SK-N-MC (cell line): ENCODE measurements around the gene TDRD12.
"Not testable (repeated sequence)": the region's sequence is repeated elsewhere in the genome, so short reads cannot be mapped to it uniquely, and the experiment has no call there.

ENCODE experiments used
- FOXP2 ChIP-seq: optimal IDR thresholded peaks from 2 replicates; pipeline ENCODE3; 2011; ENCODE audit warnings: mild to moderate bottlenecking, moderate library complexity; ENCODE audit not compliant: insufficient read depth; ENCODE audit errors: extremely low read length, control extremely low read depth
- POLR2AphosphoS5 ChIP-seq: IDR thresholded peaks from 2 replicates; pipeline ENCODE4 v1.6.1; 2012; ENCODE audit warnings: mild to moderate bottlenecking, low read depth, low read length, borderline replicate concordance

DNA sequence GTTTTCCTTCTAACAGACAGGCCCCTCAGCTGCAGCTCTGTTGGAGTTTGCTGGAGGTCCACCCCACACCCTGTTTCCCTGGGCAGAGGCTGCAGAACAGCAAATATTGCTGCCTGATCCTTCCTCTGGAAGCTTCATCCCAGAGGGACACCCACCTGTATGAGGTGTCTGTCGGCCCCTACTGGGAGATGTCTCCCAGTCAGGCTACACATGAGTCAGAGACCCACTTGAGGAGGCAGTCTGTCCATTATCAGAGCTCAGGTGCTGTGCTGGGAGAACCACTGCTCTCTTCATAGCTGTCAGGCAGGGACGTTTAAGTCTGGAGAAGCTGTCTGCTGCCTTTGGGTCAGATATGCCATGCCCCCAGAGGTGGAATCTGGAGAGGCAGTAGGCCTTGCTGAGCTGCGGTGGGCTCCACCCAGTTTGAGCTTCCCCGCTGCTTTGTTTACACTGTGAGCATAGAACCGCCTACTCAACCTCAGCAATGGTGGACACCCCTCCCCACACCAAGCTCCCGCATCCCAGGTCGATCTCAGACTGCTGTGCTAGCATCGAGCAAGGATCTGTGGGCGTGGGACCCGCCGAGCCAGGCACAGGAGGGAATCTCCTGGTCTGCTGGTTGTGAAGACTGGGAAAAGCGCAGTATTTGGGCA is 67.7 kb downstream of the TDRD12 start:
- not testable (repeated sequence) for TF ChIP-seq POLR2AphosphoS5, FOXP2
